Esophagus muscularis mucosa (tissue), 4 donors: ENCODE data around the gene HOXC11. TPM values are rescaled to one million over a fixed set of nuclear protein-coding genes. Genes with fewer than 3 reads are reported as not detected.
A peak's percentile ranks its signal among the peaks of the same experiment; 100 is the strongest.

Source experiments
- DNase-seq: peaks from one replicate; pipeline ENCODE4 v3.0.0-alpha.2; 2017; ENCODE audit errors: extremely low spot score
- H3K27ac ChIP-seq, 4 donors: fragments of 200-600 bp; sonication (generic); replicated peaks in 1 of 4; 1 replicate in 3 of 4; 2 replicates in 1 of 4; pipeline ENCODE4 v1.5.1; 2016 to 2019; ENCODE audit warnings: mild to moderate bottlenecking in 1 of 4
- H3K27me3 ChIP-seq, 4 donors: fragments of 200-600 bp; sonication (generic); one replicate each; pipeline versions ENCODE4 v1.5.1 to v1.6.0; 2016 to 2019
- H3K36me3 ChIP-seq, 4 donors: fragments of 200-600 bp; sonication (generic); one replicate each; pipeline ENCODE4 v1.5.1; 2016 to 2019
- H3K4me1 ChIP-seq, 4 donors: fragments of 200-600 bp; sonication (generic); one replicate each; pipeline ENCODE4 v1.5.1; 2016 to 2019
- H3K4me3 ChIP-seq, 4 donors: fragments of 200-600 bp; sonication (generic); 1 replicate in 2 of 4; 2 replicates in 2 of 4; pipeline ENCODE4 v1.5.1; 2016 to 2019; ENCODE audit warnings: mild to moderate bottlenecking in 4 of 4, moderate library complexity in 1 of 4
- H3K9me3 ChIP-seq, 4 donors: fragments of 200-600 bp; sonication (generic); 1 replicate in 3 of 4; 2 replicates in 1 of 4; pipeline ENCODE4 v1.5.1; 2016 to 2019
- CTCF ChIP-seq, 3 experiments: fragments of 200-600 bp in 2 of 3; fragments of 450-650 bp in 1 of 3; sonication (generic) in 2 of 3; IDR thresholded peaks; one replicate each; pipeline ENCODE4 v1.5.1; 2017 to 2019; ENCODE audit warnings: antibody characterized with exemption in 3 of 3, mild to moderate bottlenecking in 2 of 3, moderate library complexity in 1 of 3
- EP300 ChIP-seq: sonication (generic); formaldehyde crosslinking; IDR thresholded peaks from one replicate; pipeline ENCODE4 v1.6.1; 2017; ENCODE audit warnings: antibody characterized with exemption
- POLR2A ChIP-seq: fragments of 450-650 bp; IDR thresholded peaks from one replicate; pipeline ENCODE4 v1.6.1; 2017; ENCODE audit warnings: antibody characterized with exemption, moderate library complexity, mild to moderate bottlenecking, low read depth
- POLR2AphosphoS5 ChIP-seq, 2 donors: sonication (generic); formaldehyde crosslinking; IDR thresholded peaks; one replicate each; pipeline ENCODE4 v1.6.1; 2017; ENCODE audit warnings: antibody characterized with exemption in 2 of 2
- WGBS: methylation state at CpG from one replicate; pipeline ENCODE4 v1.1.5; 2018; 5-methylcytosine and 5-hydroxymethylcytosine counted together
- intact Hi-C: fragments of 100-400 bp; cut with DNase I; formaldehyde crosslinking; loops from one replicate; pipeline ENCODE4 v1.15.1; 2023
- total RNA-seq, 4 donors: library from RNA; depleted of rRNA; stranded (reverse); fragments of >200 nt; gene quantifications; one replicate each; pipeline versions ENCODE4 v1.1.0 to v1.2.1, GENCODE V29; 2016

HOXC11 gene
- total RNA-seq, 4 donors from 2014 or later, result not detected

- Histone ChIP-seq H3K27ac (no peak overlapping the region), H3K4me1 (peaks cover 18 to 47% (median 32%) of the 10 kb centered on the region in 4 donors), H3K4me3 (peak overlapping the region; percentile 16 to 51 (median 34)), H3K9me3 (no peaks in the 10 kb centered on the region), H3K27me3 (peaks cover 11 to 99% (median 86%) of the 10 kb centered on the region in 4 donors), H3K36me3 (no peaks in the 10 kb centered on the region)
- TF ChIP-seq POLR2A (no peak), CTCF (IDR thresholded peaks at IDR 0.05) (no peak), POLR2AphosphoS5 (IDR thresholded peaks at IDR 0.05) (no peak), EP300 (no peak)
- intact Hi-C loops, result loop anchor here (10.0 kb wide), 1 partner anchor 355 kb away; the partner anchor contains the start of gene GPR84
- WGBS, result 9% methylated on average over 28 of the region's 51 CpGs
- no peak for DNase-seq
Measured at GRCh38 chr12:54009171-54010052, 36.5 kb downstream of the HOXC11 start.

GRCh38 chr12:54010053-54010971 lies 37.4 kb downstream of the HOXC11 start:
- H3K27me3 ChIP-seq, result peaks cover 11 to 99% (median 86%) of the 10 kb centered on the region in 4 donors
- H3K36me3 ChIP-seq, result no peaks in the 10 kb centered on the region
- no peak overlapping the region for H3K4me3 ChIP-seq
- H3K9me3 ChIP-seq, result no peaks in the 10 kb centered on the region
- H3K27ac ChIP-seq, result no peak overlapping the region
- no peak for DNase-seq
- intact Hi-C loops, result loop anchor here (10.0 kb wide), 1 partner anchor 354 kb away; the partner anchor contains the start of gene GPR84
- TF ChIP-seq POLR2A (no peak), POLR2AphosphoS5 (IDR thresholded peaks at IDR 0.05) (no peak), EP300 (no peak), CTCF (IDR thresholded peaks at IDR 0.05) (no peak)
- WGBS, result 26% methylated on average over 10 of the region's 10 CpGs
- peaks cover 22 to 56% (median 36%) of the 10 kb centered on the region in 4 donors for H3K4me1 ChIP-seq

GRCh38 chr12:54010972-54011664 lies 38.2 kb downstream of the HOXC11 start:
- Histone ChIP-seq H3K27me3 (peaks cover 11 to 99% (median 88%) of the 10 kb centered on the region in 4 donors), H3K4me3 (no peak overlapping the region), H3K9me3 (no peaks in the 10 kb centered on the region), H3K4me1 (peaks cover 17 to 57% (median 31%) of the 10 kb centered on the region in 4 donors), H3K27ac (no peak overlapping the region), H3K36me3 (no peaks in the 10 kb centered on the region)
- 9% methylated on average over 17 of the region's 17 CpGs for WGBS
- intact Hi-C loops, result loop anchor here (10.0 kb wide), 1 partner anchor 354 kb away; the partner anchor contains the start of gene GPR84
- TF ChIP-seq CTCF (IDR thresholded peaks at IDR 0.05) (no peak), EP300 (no peak), POLR2A (no peak), POLR2AphosphoS5 (IDR thresholded peaks at IDR 0.05) (no peak)
- DNase-seq, result no peak
